Loucy (cell line): Measurements from ENCODE around the gene BCORL1.

Experiments used
- H2AFZ ChIP-seq: fragments of 200-600 bp; sonication (generic); 2 replicates; pipeline ENCODE4 v1.6.0; 2016; ENCODE audit warnings: antibody characterized with exemption, mild to moderate bottlenecking, low read length, moderate library complexity
- H3F3A ChIP-seq: fragments of 200-600 bp; 2 replicates; pipeline ENCODE4 v1.6.0; 2016; ENCODE audit warnings: antibody characterized with exemption, low read depth, mild to moderate bottlenecking
- H3K27me3 ChIP-seq: fragments of 200-600 bp; sonication (generic); 2 replicates; pipeline ENCODE4 v1.6.1; 2014; ENCODE audit warnings: low read length, mild to moderate bottlenecking; ENCODE audit not compliant: insufficient read depth, poor library complexity, severe bottlenecking
- H3K36me3 ChIP-seq: fragments of 200-600 bp; sonication (generic); 2 replicates; pipeline ENCODE4 v1.6.1; 2016; ENCODE audit warnings: low read length; ENCODE audit not compliant: insufficient read depth
- H3K4me1 ChIP-seq: fragments of 200-600 bp; sonication (generic); 2 replicates; pipeline ENCODE4 v1.5.1; 2014; ENCODE audit warnings: low read length, mild to moderate bottlenecking; ENCODE audit not compliant: insufficient read depth, poor library complexity, severe bottlenecking
- H3K4me2 ChIP-seq: fragments of 200-600 bp; sonication (generic); 2 replicates; pipeline ENCODE4 v1.6.0; 2014; ENCODE audit warnings: antibody characterized with exemption, low read length, low read depth, mild to moderate bottlenecking; ENCODE audit not compliant: poor library complexity, severe bottlenecking
- H3K4me3 ChIP-seq: fragments of 200-600 bp; sonication (generic); 2 replicates; pipeline ENCODE4 v1.5.1; 2014; ENCODE audit warnings: low read length, mild to moderate bottlenecking, mixed read lengths; ENCODE audit not compliant: poor library complexity, severe bottlenecking
- H3K79me2 ChIP-seq: fragments of 200-600 bp; sonication (generic); 2 replicates; pipeline ENCODE4 v1.6.1; 2014; ENCODE audit warnings: low read length; ENCODE audit not compliant: insufficient read depth
- H3K9ac ChIP-seq: fragments of 200-600 bp; sonication (generic); 2 replicates; pipeline ENCODE4 v1.6.0; 2014; ENCODE audit warnings: mild to moderate bottlenecking, low read depth, low read length, moderate library complexity; ENCODE audit not compliant: poor library complexity, severe bottlenecking
- H3K9me2 ChIP-seq: fragments of 200-600 bp; sonication (generic); replicated peaks from 2 replicates; pipeline ENCODE4 v1.6.1; 2016; ENCODE audit warnings: low read depth, low read length, mixed read lengths
- H3K9me3 ChIP-seq: fragments of 200-600 bp; sonication (generic); 2 replicates; pipeline ENCODE4 v1.6.1; 2014; ENCODE audit warnings: mild to moderate bottlenecking, antibody characterized with exemption, low read length, low read depth; ENCODE audit not compliant: insufficient read depth
- H4K20me1 ChIP-seq: fragments of 200-600 bp; sonication (generic); 2 replicates; pipeline ENCODE4 v1.6.0; 2014; ENCODE audit warnings: antibody characterized with exemption, low read length, mild to moderate bottlenecking; ENCODE audit not compliant: insufficient read depth, poor library complexity, severe bottlenecking
- CTCF ChIP-seq: fragments of 200-600 bp; sonication (generic); conservative IDR thresholded peaks from 2 replicates; pipeline ENCODE4 v1.5.1; 2014; ENCODE audit warnings: mild to moderate bottlenecking, antibody characterized with exemption, low read length
- EZH2phosphoT487 ChIP-seq: fragments of 200-600 bp; IDR thresholded peaks from 2 replicates; pipeline ENCODE4 v1.6.1; 2018; ENCODE audit warnings: antibody characterized with exemption, mild to moderate bottlenecking, moderate library complexity, borderline replicate concordance

BCORL1 gene

GRCh38 chrX:130009658-130010223, 27.3 kb downstream of the BCORL1 start:
- peaks cover 3% of the 10 kb centered on the region for H4K20me1 ChIP-seq
- no peak overlapping the region for H3K4me3 ChIP-seq
- no peak overlapping the region for H3K4me2 ChIP-seq
- H3K27me3 ChIP-seq, result no peaks in the 10 kb centered on the region
- 0 out of 2 replicates have a peak, but pooled peaks cover 5% of the 10 kb centered on the region for H3K79me2 ChIP-seq
- no peaks in the 10 kb centered on the region for H3K9me2 ChIP-seq
- no peaks in the 10 kb centered on the region for H3K9me3 ChIP-seq
- H3F3A ChIP-seq, result no peaks in the 10 kb centered on the region
- no peak overlapping the region for H3K9ac ChIP-seq
- TF ChIP-seq CTCF, result no peak
- no peak for TF ChIP-seq EZH2phosphoT487
- peaks cover 42% of the 10 kb centered on the region; the same call in 1 of the 2 replicates for H3K36me3 ChIP-seq
- H2AFZ ChIP-seq, result no peak overlapping the region
- H3K4me1 ChIP-seq, result no peaks in the 10 kb centered on the region

- Histone ChIP-seq H3K9me2 (no peaks in the 10 kb centered on the region), H4K20me1 (peaks cover 6% of the 10 kb centered on the region), H3K9me3 (no peaks in the 10 kb centered on the region), H3K79me2 (peaks cover 18% of the 10 kb centered on the region), H2AFZ (no peak overlapping the region), H3K4me1 (no peaks in the 10 kb centered on the region), H3K4me3 (no peak overlapping the region), H3K36me3 (peaks cover 51% of the 10 kb centered on the region; the same call in 1 of the 2 replicates), H3K27me3 (no peaks in the 10 kb centered on the region), H3K4me2 (no peak overlapping the region), H3F3A (no peaks in the 10 kb centered on the region), H3K9ac (no peak overlapping the region)
- TF ChIP-seq EZH2phosphoT487, result no peak
- no peak for TF ChIP-seq CTCF
These were observed 30.2 kb downstream of the BCORL1 start for GRCh38 chrX:130012683-130013082.

- Histone ChIP-seq H3K79me2 (peaks cover 24% of the 10 kb centered on the region), H2AFZ (no peak overlapping the region)
- TF ChIP-seq CTCF (no peak), EZH2phosphoT487 (no peak)
These were observed 31.2 kb downstream of the BCORL1 start for GRCh38 chrX:130013661-130014060.

More at GRCh38 chrX:130013661-130014060, 31.2 kb downstream of the BCORL1 start:
- H3F3A ChIP-seq, result no peaks in the 10 kb centered on the region
- peaks cover 8% of the 10 kb centered on the region for H4K20me1 ChIP-seq
- H3K27me3 ChIP-seq, result no peaks in the 10 kb centered on the region
- peaks cover 56% of the 10 kb centered on the region; the same call in 1 of the 2 replicates for H3K36me3 ChIP-seq
- H3K9me3 ChIP-seq, result no peaks in the 10 kb centered on the region
- H3K4me3 ChIP-seq, result no peak overlapping the region
- H3K4me2 ChIP-seq, result no peak overlapping the region
- no peaks in the 10 kb centered on the region for H3K4me1 ChIP-seq
- H3K9me2 ChIP-seq, result no peaks in the 10 kb centered on the region
- no peak overlapping the region for H3K9ac ChIP-seq
